Neutrophil (primary cell): ENCODE data around the gene GRM5.

ENCODE experiments used
- H3K27ac ChIP-seq: fragments of 200-600 bp; sonication (generic); 2 replicates; pipeline ENCODE4 v1.5.1; 2016; ENCODE audit warnings: mild to moderate bottlenecking, moderate library complexity
- H3K27me3 ChIP-seq: fragments of 200-600 bp; sonication (generic); 2 replicates; pipeline ENCODE4 v1.6.0; 2016; ENCODE audit warnings: mild to moderate bottlenecking
- H3K36me3 ChIP-seq: fragments of 200-600 bp; sonication (generic); 2 replicates; pipeline ENCODE4 v1.5.1; 2017
- H3K4me1 ChIP-seq, 2 experiments: fragments of 200-600 bp in 1 of 2; sonication (generic) in 1 of 2; 1 replicate in 1 of 2; 2 replicates in 1 of 2; pipeline versions ENCODE4 v1.5.1 to v1.6.1; 2013 to 2016; ENCODE audit warnings: low read depth in 1 of 2, low read length in 1 of 2, mild to moderate bottlenecking in 1 of 2, moderate library complexity in 1 of 2; ENCODE audit not compliant: control insufficient read depth in 1 of 2, insufficient read depth in 1 of 2
- H3K4me3 ChIP-seq, 2 experiments: fragments of 200-600 bp in 1 of 2; sonication (generic) in 1 of 2; 1 replicate in 1 of 2; 2 replicates in 1 of 2; pipeline ENCODE4 v1.5.1; 2013 to 2016; ENCODE audit warnings: low read depth in 1 of 2, low read length in 1 of 2, mild to moderate bottlenecking in 1 of 2, moderate library complexity in 1 of 2
- H3K9me3 ChIP-seq: fragments of 200-600 bp; sonication (generic); 2 replicates; pipeline ENCODE4 v1.5.1; 2016
- TF ChIP-seq, protein P1 (sequence below): fragments of 200-600 bp; sonication (generic); IDR thresholded peaks from 2 replicates; pipeline ENCODE4 v1.5.1; 2016; ENCODE audit warnings: antibody characterized with exemption

Gene GRM5

GRCh38 chr11:88596786-88597185 is 469.0 kb downstream of the GRM5 start:
- H3K4me3 ChIP-seq: no peak overlapping the region
- no peak overlapping the region for H3K27ac ChIP-seq
- H3K27me3 ChIP-seq: no peaks in the 10 kb centered on the region
- no peaks in the 10 kb centered on the region for H3K4me1 ChIP-seq
- H3K9me3 ChIP-seq: no peaks in the 10 kb centered on the region
- H3K36me3 ChIP-seq: no peaks in the 10 kb centered on the region
- TF ChIP-seq, protein P1, sequence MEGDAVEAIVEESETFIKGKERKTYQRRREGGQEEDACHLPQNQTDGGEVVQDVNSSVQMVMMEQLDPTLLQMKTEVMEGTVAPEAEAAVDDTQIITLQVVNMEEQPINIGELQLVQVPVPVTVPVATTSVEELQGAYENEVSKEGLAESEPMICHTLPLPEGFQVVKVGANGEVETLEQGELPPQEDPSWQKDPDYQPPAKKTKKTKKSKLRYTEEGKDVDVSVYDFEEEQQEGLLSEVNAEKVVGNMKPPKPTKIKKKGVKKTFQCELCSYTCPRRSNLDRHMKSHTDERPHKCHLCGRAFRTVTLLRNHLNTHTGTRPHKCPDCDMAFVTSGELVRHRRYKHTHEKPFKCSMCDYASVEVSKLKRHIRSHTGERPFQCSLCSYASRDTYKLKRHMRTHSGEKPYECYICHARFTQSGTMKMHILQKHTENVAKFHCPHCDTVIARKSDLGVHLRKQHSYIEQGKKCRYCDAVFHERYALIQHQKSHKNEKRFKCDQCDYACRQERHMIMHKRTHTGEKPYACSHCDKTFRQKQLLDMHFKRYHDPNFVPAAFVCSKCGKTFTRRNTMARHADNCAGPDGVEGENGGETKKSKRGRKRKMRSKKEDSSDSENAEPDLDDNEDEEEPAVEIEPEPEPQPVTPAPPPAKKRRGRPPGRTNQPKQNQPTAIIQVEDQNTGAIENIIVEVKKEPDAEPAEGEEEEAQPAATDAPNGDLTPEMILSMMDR: no peak

GRCh38 chr11:88594274-88594950 is 471.4 kb downstream of the GRM5 start:
- no peak overlapping the region for H3K4me3 ChIP-seq
- H3K36me3 ChIP-seq: no peaks in the 10 kb centered on the region
- no peaks in the 10 kb centered on the region for H3K27me3 ChIP-seq
- H3K27ac ChIP-seq: no peak overlapping the region
- no peaks in the 10 kb centered on the region for H3K4me1 ChIP-seq
- no peaks in the 10 kb centered on the region for H3K9me3 ChIP-seq
- TF ChIP-seq, protein P1: no peak

- Histone ChIP-seq H3K4me1 (no peaks in the 10 kb centered on the region), H3K4me3 (no peak overlapping the region), H3K27ac (no peak overlapping the region), H3K27me3 (no peaks in the 10 kb centered on the region), H3K9me3 (no peaks in the 10 kb centered on the region), H3K36me3 (no peaks in the 10 kb centered on the region)
- TF ChIP-seq, protein P1: no peak
Measured at GRCh38 chr11:88590361-88590760, 475.4 kb downstream of the GRM5 start.

GRCh38 chr11:88583251-88583650 is 482.5 kb downstream of the GRM5 start:
- Histone ChIP-seq H3K4me3 (no peak overlapping the region), H3K36me3 (no peaks in the 10 kb centered on the region), H3K4me1 (no peaks in the 10 kb centered on the region), H3K9me3 (no peaks in the 10 kb centered on the region), H3K27ac (no peak overlapping the region), H3K27me3 (no peaks in the 10 kb centered on the region)
- TF ChIP-seq, protein P1: no peak

- Histone ChIP-seq H3K27ac (no peak overlapping the region), H3K4me1 (no peaks in the 10 kb centered on the region), H3K4me3 (no peak overlapping the region), H3K27me3 (peaks cover 4% of the 10 kb centered on the region), H3K9me3 (no peaks in the 10 kb centered on the region), H3K36me3 (no peaks in the 10 kb centered on the region)
- TF ChIP-seq, protein P1: no peak
Measured at GRCh38 chr11:88579466-88579865, 486.3 kb downstream of the GRM5 start.
